ENCODE results near the gene ATP11B. TPM values are rescaled to one million over a fixed set of nuclear protein-coding genes. Genes with fewer than 3 reads are reported as not detected.

The ATP11B gene
- 100 to 1,000 TPM; 109 to 112 TPM for total RNA-seq

- CTCF ChIA-PET = interaction anchor here (1.3 to 2.0 kb wide), 3 partner anchors 44 to 111 kb away, joined by 3 to 6 read pairs (median 3); no protein-coding TSS in a partner anchor
Observed at GRCh38 chr3:182792901-182793662, at the start of gene ATP11B. Gene ATP11B, plus strand, starts transcription at chr3:182793504. Its CDS starts 256 bp downstream, at chr3:182793760.

GRCh38 chr3:182746959-182747358 is 46.3 kb upstream of the ATP11B start:
- H3K36me3 Mint-ChIP-seq = no peaks in the 10 kb centered on the region
- DNase-seq (no peak), ATAC-seq (no peak)
- H3K27me3 Mint-ChIP-seq = peaks cover 11% of the 10 kb centered on the region
- no peak overlapping the region for H3K4me3 Mint-ChIP-seq
- H3K27ac Mint-ChIP-seq = no peak overlapping the region
- CTCF ChIA-PET = no interaction called here
- H3K9me3 Mint-ChIP-seq (ENCODE audit: low read depth) = no peaks in the 10 kb centered on the region
- H3K4me1 Mint-ChIP-seq = no peaks in the 10 kb centered on the region

More at GRCh38 chr3:182792901-182793662, at the start of gene ATP11B:
- DNase-seq (peak; percentile 83), ATAC-seq (peak; percentile 73)
- Mint-ChIP-seq H3K4me1 (peaks cover 19% of the 10 kb centered on the region), H3K36me3 (peaks cover 22% of the 10 kb centered on the region), H3K27me3 (peaks cover 3% of the 10 kb centered on the region), H3K9me3 (ENCODE audit: low read depth) (no peaks in the 10 kb centered on the region), H3K27ac (peak within 1 kb of the TSS; percentile 98), H3K4me3 (peak within 1 kb of the TSS; percentile 95)

- H3K36me3 Mint-ChIP-seq = no peaks in the 10 kb centered on the region
- H3K9me3 Mint-ChIP-seq (ENCODE audit: low read depth) = no peaks in the 10 kb centered on the region
- CTCF ChIA-PET = no interaction called here
- peaks cover 24% of the 10 kb centered on the region for H3K27me3 Mint-ChIP-seq
- no peak overlapping the region for H3K4me3 Mint-ChIP-seq
- DNase-seq = no peak
- no peak for ATAC-seq
- no peaks in the 10 kb centered on the region for H3K4me1 Mint-ChIP-seq
- no peak overlapping the region for H3K27ac Mint-ChIP-seq
Observed at GRCh38 chr3:182755308-182755707, 38.0 kb upstream of the ATP11B start.

GRCh38 chr3:182755712-182756111 is 37.6 kb upstream of the ATP11B start:
- DNase-seq (no peak), ATAC-seq (no peak)
- H3K4me3 Mint-ChIP-seq = no peak overlapping the region
- no peaks in the 10 kb centered on the region for H3K4me1 Mint-ChIP-seq
- no peak overlapping the region for H3K27ac Mint-ChIP-seq
- CTCF ChIA-PET = no interaction called here
- peaks cover 24% of the 10 kb centered on the region for H3K27me3 Mint-ChIP-seq
- H3K36me3 Mint-ChIP-seq = no peaks in the 10 kb centered on the region
- H3K9me3 Mint-ChIP-seq (ENCODE audit: low read depth) = no peaks in the 10 kb centered on the region

GRCh38 chr3:182760576-182761164 is 32.6 kb upstream of the ATP11B start:
- H3K4me3 Mint-ChIP-seq = no peak overlapping the region
- H3K4me1 Mint-ChIP-seq = no peaks in the 10 kb centered on the region
- no peak overlapping the region for H3K27ac Mint-ChIP-seq
- no peaks in the 10 kb centered on the region for H3K9me3 Mint-ChIP-seq (ENCODE audit: low read depth)
- ATAC-seq (no peak), DNase-seq (no peak)
- CTCF ChIA-PET = no interaction called here
- H3K36me3 Mint-ChIP-seq = no peaks in the 10 kb centered on the region
- H3K27me3 Mint-ChIP-seq = peaks cover 25% of the 10 kb centered on the region

GRCh38 chr3:182763896-182764295 is 29.4 kb upstream of the ATP11B start:
- CTCF ChIA-PET = no interaction called here
- H3K27me3 Mint-ChIP-seq = peaks cover 14% of the 10 kb centered on the region
- no peaks in the 10 kb centered on the region for H3K9me3 Mint-ChIP-seq (ENCODE audit: low read depth)
- no peak overlapping the region for H3K27ac Mint-ChIP-seq
- no peaks in the 10 kb centered on the region for H3K36me3 Mint-ChIP-seq
- DNase-seq (no peak), ATAC-seq (no peak)
- no peaks in the 10 kb centered on the region for H3K4me1 Mint-ChIP-seq
- H3K4me3 Mint-ChIP-seq = no peak overlapping the region

GRCh38 chr3:182765287-182765686 is 28.0 kb upstream of the ATP11B start:
- Mint-ChIP-seq H3K4me3 (no peak overlapping the region), H3K4me1 (no peaks in the 10 kb centered on the region), H3K36me3 (no peaks in the 10 kb centered on the region), H3K27me3 (peaks cover 18% of the 10 kb centered on the region), H3K27ac (no peak overlapping the region), H3K9me3 (ENCODE audit: low read depth) (no peaks in the 10 kb centered on the region)
- DNase-seq (no peak), ATAC-seq (no peak)
- CTCF ChIA-PET = no interaction called here

- Mint-ChIP-seq H3K36me3 (no peaks in the 10 kb centered on the region), H3K27ac (no peak overlapping the region), H3K27me3 (peaks cover 18% of the 10 kb centered on the region), H3K4me3 (no peak overlapping the region), H3K9me3 (ENCODE audit: low read depth) (no peaks in the 10 kb centered on the region), H3K4me1 (no peaks in the 10 kb centered on the region)
- no peak for DNase-seq
- ATAC-seq = no peak
- CTCF ChIA-PET = no interaction called here
Observed at GRCh38 chr3:182766099-182766498, 27.2 kb upstream of the ATP11B start.

GRCh38 chr3:182768413-182768812 is 24.9 kb upstream of the ATP11B start:
- CTCF ChIA-PET = no interaction called here

GRCh38 chr3:182769673-182770072 is 23.6 kb upstream of the ATP11B start:
- no peaks in the 10 kb centered on the region for H3K36me3 Mint-ChIP-seq
- ATAC-seq (no peak), DNase-seq (no peak)
- no peak overlapping the region for H3K4me3 Mint-ChIP-seq
- CTCF ChIA-PET = no interaction called here
- no peaks in the 10 kb centered on the region for H3K9me3 Mint-ChIP-seq (ENCODE audit: low read depth)
- no peaks in the 10 kb centered on the region for H3K4me1 Mint-ChIP-seq
- H3K27ac Mint-ChIP-seq = no peak overlapping the region
- H3K27me3 Mint-ChIP-seq = peaks cover 31% of the 10 kb centered on the region

More at GRCh38 chr3:182768413-182768812, 24.9 kb upstream of the ATP11B start:
- Mint-ChIP-seq H3K4me1 (no peaks in the 10 kb centered on the region), H3K4me3 (no peak overlapping the region), H3K36me3 (no peaks in the 10 kb centered on the region), H3K27ac (no peak overlapping the region), H3K9me3 (ENCODE audit: low read depth) (no peaks in the 10 kb centered on the region), H3K27me3 (peaks cover 24% of the 10 kb centered on the region)
- DNase-seq (no peak), ATAC-seq (no peak)

- DNase-seq (no peak), ATAC-seq (no peak)
- Mint-ChIP-seq H3K4me3 (no peak overlapping the region), H3K27me3 (peaks cover 20% of the 10 kb centered on the region), H3K27ac (no peak overlapping the region), H3K36me3 (no peaks in the 10 kb centered on the region), H3K4me1 (peaks cover 9% of the 10 kb centered on the region), H3K9me3 (ENCODE audit: low read depth) (no peaks in the 10 kb centered on the region)
- CTCF ChIA-PET = no interaction called here
Observed at GRCh38 chr3:182782149-182782548, 11.2 kb upstream of the ATP11B start.

GRCh38 chr3:182783106-182783505 is 10.2 kb upstream of the ATP11B start:
- no peak overlapping the region for H3K27ac Mint-ChIP-seq
- DNase-seq (no peak), ATAC-seq (no peak)
- no peaks in the 10 kb centered on the region for H3K9me3 Mint-ChIP-seq (ENCODE audit: low read depth)
- peaks cover 27% of the 10 kb centered on the region for H3K27me3 Mint-ChIP-seq
- H3K4me1 Mint-ChIP-seq = peaks cover 9% of the 10 kb centered on the region
- H3K4me3 Mint-ChIP-seq = no peak overlapping the region
- H3K36me3 Mint-ChIP-seq = no peaks in the 10 kb centered on the region
- CTCF ChIA-PET = no interaction called here

GRCh38 chr3:182784542-182784941 is 8.8 kb upstream of the ATP11B start:
- H3K9me3 Mint-ChIP-seq (ENCODE audit: low read depth) = no peaks in the 10 kb centered on the region
- no peak overlapping the region for H3K27ac Mint-ChIP-seq
- ATAC-seq (no peak), DNase-seq (no peak)
- H3K36me3 Mint-ChIP-seq = no peaks in the 10 kb centered on the region
- peaks cover 29% of the 10 kb centered on the region for H3K27me3 Mint-ChIP-seq
- no peak overlapping the region for H3K4me3 Mint-ChIP-seq
- H3K4me1 Mint-ChIP-seq = peaks cover 9% of the 10 kb centered on the region
- CTCF ChIA-PET = no interaction called here

- DNase-seq (no peak), ATAC-seq (no peak)
- Mint-ChIP-seq H3K27me3 (peaks cover 29% of the 10 kb centered on the region), H3K4me3 (no peak overlapping the region), H3K36me3 (no peaks in the 10 kb centered on the region), H3K27ac (no peak overlapping the region), H3K9me3 (ENCODE audit: low read depth) (no peaks in the 10 kb centered on the region), H3K4me1 (peaks cover 9% of the 10 kb centered on the region)
- CTCF ChIA-PET = no interaction called here
Observed at GRCh38 chr3:182785142-182785541, 8.2 kb upstream of the ATP11B start.
